NCI-H1436 treated with DMSO at 0.1 percent for 48 hours (cell line): ENCODE results near the gene GPRASP2.

Experiments used
- DNase-seq: peaks from one replicate; lab custom pipeline; 2025; lab: John Stamatoyannopoulos, UW

The GPRASP2 gene

GRCh38 chrX:102745513-102745856 lies 33.2 kb downstream of the GPRASP2 start:
- DNase-seq = no peak

- no peak for DNase-seq
Observed at GRCh38 chrX:102745857-102746584, 33.8 kb downstream of the GPRASP2 start.

GRCh38 chrX:102765217-102765616 lies 53.0 kb downstream of the GPRASP2 start:
- DNase-seq = no peak

GRCh38 chrX:102765809-102766208 lies 53.6 kb downstream of the GPRASP2 start:
- DNase-seq = no peak

GRCh38 chrX:102767287-102767686 lies 55.0 kb downstream of the GPRASP2 start:
- DNase-seq = no peak
